ENCODE data around the gene RNF145.

The RNF145 gene

DNA sequence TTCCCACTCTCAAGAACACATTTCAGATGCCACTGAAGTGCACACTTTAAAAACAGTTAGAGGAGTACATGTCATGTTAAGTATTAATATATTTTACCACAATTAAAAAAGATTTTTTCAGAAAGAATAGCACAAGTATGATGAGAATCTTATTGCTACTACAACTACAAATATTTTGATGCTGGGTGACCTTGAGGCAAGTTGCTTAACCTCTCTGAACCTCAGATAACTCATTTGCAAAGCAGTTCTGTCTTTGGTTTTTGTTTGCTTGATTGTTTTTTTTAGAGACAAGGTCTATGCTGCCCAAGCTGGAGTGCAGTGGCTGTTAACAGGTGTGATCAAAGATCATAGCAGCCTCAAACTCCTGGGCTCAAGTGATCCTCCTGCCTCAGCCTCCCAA, 95.9 kb downstream of the RNF145 start:
- in situ Hi-C loops (cut with HindIII; ENCODE audit: low pct_ligation_motif_present, low sequenced_read_pairs), result loop anchor here (25.0 kb wide), 1 partner anchor 951 kb away; no protein-coding TSS in a partner anchor

DNA sequence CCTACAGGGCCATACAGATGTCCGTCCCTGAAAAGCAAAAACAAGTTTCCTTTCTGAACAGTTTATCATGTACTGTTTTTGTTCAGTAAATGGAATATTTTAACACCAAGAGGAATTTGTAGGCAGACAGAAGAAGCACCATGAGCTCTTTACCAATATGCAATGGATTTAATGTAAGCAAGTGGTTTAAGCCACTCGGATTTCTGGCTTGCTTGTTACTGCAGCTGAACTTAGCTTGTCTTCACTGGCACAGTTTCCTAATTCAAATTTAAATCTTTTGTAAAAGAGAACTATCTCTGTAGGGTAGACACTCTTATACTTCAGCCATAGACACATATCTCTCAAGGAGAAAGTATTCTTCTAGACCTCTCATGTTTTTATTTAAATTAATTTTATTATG, 96.9 kb downstream of the RNF145 start:
- no peak overlapping the region for H3K27ac ChIP-seq
- no peak for DNase-seq
- no peak overlapping the region for H3K4me3 ChIP-seq (ENCODE audit: low read depth, low read length)
- no peaks in the 10 kb centered on the region for H3K27me3 ChIP-seq (replicated peaks)
- H3K36me3 ChIP-seq (replicated peaks), result no peaks in the 10 kb centered on the region
- in situ Hi-C loops (cut with HindIII; ENCODE audit: low pct_ligation_motif_present, low sequenced_read_pairs), result loop anchor here (25.0 kb wide), 1 partner anchor 950 kb away; no protein-coding TSS in a partner anchor
- TF ChIP-seq, protein P1, sequence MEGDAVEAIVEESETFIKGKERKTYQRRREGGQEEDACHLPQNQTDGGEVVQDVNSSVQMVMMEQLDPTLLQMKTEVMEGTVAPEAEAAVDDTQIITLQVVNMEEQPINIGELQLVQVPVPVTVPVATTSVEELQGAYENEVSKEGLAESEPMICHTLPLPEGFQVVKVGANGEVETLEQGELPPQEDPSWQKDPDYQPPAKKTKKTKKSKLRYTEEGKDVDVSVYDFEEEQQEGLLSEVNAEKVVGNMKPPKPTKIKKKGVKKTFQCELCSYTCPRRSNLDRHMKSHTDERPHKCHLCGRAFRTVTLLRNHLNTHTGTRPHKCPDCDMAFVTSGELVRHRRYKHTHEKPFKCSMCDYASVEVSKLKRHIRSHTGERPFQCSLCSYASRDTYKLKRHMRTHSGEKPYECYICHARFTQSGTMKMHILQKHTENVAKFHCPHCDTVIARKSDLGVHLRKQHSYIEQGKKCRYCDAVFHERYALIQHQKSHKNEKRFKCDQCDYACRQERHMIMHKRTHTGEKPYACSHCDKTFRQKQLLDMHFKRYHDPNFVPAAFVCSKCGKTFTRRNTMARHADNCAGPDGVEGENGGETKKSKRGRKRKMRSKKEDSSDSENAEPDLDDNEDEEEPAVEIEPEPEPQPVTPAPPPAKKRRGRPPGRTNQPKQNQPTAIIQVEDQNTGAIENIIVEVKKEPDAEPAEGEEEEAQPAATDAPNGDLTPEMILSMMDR (IDR thresholded peaks at IDR 0.05; ENCODE audit: low read depth, low read length, missing control alignments), result no peak

More for the DNA sequence above, 95.9 kb downstream of the RNF145 start:
- Histone ChIP-seq H3K36me3 (replicated peaks) (no peaks in the 10 kb centered on the region), H3K27me3 (replicated peaks) (no peaks in the 10 kb centered on the region), H3K27ac (no peak overlapping the region), H3K4me3 (ENCODE audit: low read depth, low read length) (no peak overlapping the region)
- TF ChIP-seq, protein P1 (IDR thresholded peaks at IDR 0.05; ENCODE audit: low read depth, low read length, missing control alignments), result no peak
- DNase-seq, result no peak
